PFSK-1 (cell line): ENCODE results near the gene HS3ST3A1.

Source experiments
- FOXP2 ChIP-seq: optimal IDR thresholded peaks from 2 replicates; pipeline ENCODE3; 2011; ENCODE audit warnings: borderline replicate concordance, control low read depth, inconsistent platforms; ENCODE audit not compliant: insufficient read depth; ENCODE audit errors: extremely low read length, extremely low read depth
- POLR2AphosphoS5 ChIP-seq: IDR thresholded peaks from 2 replicates; pipeline ENCODE4 v1.6.1; 2012; ENCODE audit warnings: low read depth, mild to moderate bottlenecking, control low read depth, low read length, moderate library complexity
- SIN3A ChIP-seq: IDR thresholded peaks from 2 replicates; pipeline ENCODE4 v1.6.1; 2012; ENCODE audit warnings: mild to moderate bottlenecking, low read length, moderate library complexity, borderline replicate concordance; ENCODE audit not compliant: insufficient read depth
- TAF1 ChIP-seq: IDR thresholded peaks from 2 replicates; pipeline ENCODE4 v1.6.1; 2012; ENCODE audit warnings: low read length, control low read depth, borderline replicate concordance; ENCODE audit not compliant: insufficient read depth

DNA sequence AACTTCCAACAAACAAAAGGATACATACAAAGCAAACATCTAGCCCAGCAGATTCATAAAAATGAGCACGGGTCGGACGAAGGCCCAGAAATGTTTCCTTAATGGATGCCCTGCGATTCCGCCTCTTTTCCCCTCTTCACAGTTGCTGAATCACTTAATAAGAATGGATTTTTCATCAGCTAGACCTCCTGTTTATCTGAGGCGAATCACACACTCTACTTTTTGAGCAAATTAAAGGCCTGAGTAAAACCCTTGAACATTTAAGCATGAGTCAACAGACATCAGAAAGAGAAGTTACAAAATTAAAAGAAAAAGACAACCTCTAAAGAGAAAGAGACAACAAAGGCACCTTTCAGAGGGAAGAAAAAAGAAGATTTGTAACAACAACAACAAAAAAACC lies 44.7 kb downstream of the HS3ST3A1 start:
- TF ChIP-seq POLR2AphosphoS5 (no peak), TAF1 (no peak), SIN3A (no peak), FOXP2 (no peak)
